Stimulated activated CD8-positive, alpha-beta memory T cell treated with anti-CD3 and anti-CD28 coated beads, Interleukin-4, amount 100 ng/mL, for 24 hours (primary cell): ENCODE results near the gene GRK7.
A peak's percentile ranks its signal among the peaks of the same experiment; 100 is the strongest.
"Not testable (repeated sequence)": the region's sequence is repeated elsewhere in the genome, so short reads cannot be mapped to it uniquely, and the experiment has no call there.

ENCODE experiments used
- DNase-seq: peaks from one replicate; pipeline ENCODE4 v3.0.0-alpha.2; 2020; ENCODE audit warnings: low read depth

GRK7 gene

DNA sequence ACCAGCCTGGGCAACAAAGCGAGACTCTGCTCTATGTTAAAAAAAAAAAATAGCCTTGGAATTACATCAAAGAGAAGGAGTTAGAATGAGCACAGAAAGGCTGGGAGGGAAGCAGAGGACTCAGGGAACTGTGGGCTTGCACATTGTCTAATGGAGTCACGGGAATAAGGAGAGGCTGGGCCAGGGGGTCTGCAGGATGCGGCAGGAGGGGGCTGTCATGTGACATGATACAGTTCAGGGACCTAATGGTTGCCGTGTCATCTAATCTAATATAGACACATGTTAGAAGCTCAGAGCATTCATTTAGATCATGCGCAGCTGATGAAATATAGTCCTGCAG is 32.5 kb downstream of the GRK7 start:
- DNase-seq = no peak

DNA sequence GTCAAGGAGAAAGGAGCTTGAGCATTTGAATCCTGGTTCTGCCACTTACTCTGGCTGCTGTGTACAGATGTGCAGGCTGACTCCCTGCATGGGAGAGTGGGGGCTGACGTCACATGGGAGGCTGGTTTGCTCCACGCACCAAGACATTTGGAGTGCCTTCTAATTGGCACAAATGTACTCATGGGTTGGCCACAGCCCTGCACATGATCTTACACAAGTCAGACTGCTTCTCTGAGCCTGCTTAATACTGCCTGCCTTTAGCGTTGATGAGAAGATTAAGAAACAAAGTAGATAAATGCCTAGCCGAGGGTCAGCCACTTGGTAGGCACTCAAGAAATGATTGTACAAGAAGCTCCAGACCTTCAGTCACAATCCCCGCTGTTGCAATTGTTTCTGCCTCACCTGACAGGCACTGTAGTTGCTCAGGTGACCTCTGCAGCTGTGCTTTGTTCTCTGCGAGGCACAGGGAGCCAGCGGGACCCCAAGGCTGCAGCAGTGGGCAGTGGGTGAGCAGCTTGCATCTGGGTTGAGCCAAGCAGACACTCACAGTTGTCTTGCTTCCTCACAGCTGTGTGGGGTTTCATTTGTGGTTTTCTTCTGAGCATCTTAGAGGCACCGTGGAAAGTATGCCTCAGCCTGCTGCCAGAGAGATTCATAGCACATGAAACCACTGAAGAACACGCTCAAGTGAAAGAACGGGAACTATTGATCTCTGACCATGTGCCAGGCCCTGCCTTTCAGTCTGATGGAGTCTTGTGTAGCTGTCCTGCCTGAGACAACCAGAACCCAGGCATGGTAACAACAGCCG is 33.1 kb downstream of the GRK7 start:
- peak; percentile 48 for DNase-seq

DNA sequence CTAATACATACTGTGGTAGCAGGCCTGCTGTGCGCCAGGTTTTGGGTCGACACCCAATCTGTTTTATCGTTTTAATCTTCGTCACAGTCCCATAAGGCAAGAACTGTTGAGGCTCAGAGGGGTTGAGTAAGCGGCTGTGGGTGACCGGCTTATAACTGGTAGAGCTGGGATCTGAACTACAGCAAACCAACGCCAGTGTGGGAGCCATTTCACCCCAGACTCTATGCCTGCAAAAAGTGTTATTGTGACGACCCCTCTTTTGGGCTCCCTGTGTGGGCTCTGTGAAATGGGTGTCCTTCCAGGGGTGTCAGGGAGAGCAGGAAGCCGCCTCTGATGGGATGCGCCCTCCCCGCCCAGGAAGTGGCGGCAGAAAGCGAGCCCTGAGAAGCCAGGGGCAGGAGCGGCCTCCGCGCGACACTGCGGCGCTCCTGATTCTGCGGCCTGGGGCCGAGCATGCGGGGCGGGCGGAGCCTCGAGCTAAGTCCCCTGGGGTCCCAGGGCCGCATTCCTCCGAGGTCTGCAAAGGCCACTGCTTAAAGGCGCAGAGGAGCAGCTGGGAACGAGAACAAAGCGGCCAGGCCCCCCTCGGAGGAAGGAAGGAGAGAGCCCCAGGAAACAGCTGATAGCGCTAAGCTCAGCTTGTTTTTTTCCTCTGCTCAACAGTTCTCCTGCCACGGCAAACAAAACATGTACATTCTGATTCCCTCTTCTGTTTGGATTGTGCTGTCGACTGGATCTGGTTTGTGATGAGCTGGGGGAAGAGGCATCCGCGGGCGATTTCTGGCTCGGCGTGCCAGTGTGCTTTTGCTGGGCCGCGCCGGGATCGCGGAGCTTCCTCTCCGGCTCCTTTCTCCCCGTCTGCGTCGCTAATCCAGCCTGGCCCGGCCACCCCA is 33.9 kb downstream of the GRK7 start:
- peak; percentile 21 for DNase-seq

- DNase-seq = no peak
Observed at GRCh38 chr3:141797819-141798447, 34.7 kb downstream of the GRK7 start.

DNA sequence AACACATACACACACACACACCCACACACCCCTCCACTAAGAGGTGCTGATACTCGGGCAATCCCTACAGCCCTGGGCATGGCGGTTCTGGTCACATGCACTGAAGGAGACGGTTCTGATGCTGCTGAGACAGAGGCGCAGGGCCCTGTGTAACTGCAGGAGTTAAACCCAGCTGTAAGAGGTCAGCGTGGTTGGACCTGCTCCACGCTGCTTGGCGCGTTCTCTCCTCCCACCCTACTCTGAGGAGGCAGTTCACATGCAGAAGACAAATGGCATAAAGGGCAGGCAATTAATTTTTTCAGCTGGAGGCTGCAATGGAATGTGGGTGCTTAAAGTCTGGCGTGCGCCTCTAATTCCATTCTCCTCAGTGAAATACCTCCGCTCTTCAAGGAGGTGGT is 35.2 kb downstream of the GRK7 start:
- DNase-seq = no peak

- no peak for DNase-seq
Observed at GRCh38 chr3:141802316-141803077, 39.3 kb downstream of the GRK7 start.

DNA sequence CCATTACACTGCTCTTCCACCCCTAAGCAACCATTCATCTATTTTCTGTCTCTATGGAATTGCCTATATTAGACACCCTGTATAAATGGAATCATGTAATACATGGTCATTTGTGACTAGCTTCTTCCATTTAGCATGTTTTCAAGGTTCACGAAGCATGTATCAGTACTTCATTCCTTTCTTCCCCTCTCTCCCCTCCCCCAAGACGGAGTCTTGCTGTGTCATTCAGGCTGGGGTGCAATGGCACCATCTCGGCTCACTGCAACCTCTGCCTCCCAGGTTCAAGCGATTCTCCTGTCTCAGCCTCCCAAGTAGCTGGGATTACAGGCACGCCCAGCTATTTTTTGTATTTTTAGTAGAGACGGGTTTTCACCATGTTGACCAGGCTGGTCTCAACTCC is 40.3 kb downstream of the GRK7 start:
- DNase-seq = not testable (repeated sequence)

GRCh38 chr3:141804447-141804777 is 41.2 kb downstream of the GRK7 start:
- no peak for DNase-seq

DNA sequence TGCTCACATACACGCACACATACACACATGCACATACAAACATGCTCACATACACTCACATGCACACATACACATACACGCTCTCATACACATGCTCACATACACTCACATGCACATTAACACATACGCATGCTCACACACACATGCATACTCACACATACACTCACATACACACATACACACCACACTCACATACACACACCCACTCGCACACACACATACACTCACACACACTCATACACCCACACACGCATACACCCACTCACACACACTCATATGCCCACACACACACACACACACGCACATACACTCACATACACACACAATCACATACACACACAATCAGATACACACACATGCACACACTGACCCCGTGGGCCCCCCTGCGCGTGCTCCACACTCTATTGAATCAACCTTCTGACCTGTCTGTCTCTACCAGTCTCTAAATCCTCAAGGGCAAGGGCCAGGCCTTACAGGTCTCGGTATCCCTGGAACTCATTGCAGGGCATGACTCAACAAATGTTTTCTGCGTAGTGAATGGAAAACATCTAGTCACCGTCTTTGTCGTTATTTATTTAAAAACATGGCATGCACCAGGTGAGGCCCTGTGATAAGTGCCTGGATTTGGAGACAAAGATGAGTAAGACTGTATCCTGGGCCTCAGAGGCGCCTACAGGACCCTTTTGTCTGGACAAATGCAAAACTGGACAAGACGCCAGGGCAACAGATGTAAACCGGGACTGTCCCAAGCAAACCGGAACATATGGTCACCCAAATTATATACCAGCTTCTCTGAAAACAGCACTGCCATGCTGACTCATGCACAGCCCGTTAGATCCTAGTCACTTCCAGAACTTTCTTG is 41.8 kb downstream of the GRK7 start:
- DNase-seq = no peak

DNA sequence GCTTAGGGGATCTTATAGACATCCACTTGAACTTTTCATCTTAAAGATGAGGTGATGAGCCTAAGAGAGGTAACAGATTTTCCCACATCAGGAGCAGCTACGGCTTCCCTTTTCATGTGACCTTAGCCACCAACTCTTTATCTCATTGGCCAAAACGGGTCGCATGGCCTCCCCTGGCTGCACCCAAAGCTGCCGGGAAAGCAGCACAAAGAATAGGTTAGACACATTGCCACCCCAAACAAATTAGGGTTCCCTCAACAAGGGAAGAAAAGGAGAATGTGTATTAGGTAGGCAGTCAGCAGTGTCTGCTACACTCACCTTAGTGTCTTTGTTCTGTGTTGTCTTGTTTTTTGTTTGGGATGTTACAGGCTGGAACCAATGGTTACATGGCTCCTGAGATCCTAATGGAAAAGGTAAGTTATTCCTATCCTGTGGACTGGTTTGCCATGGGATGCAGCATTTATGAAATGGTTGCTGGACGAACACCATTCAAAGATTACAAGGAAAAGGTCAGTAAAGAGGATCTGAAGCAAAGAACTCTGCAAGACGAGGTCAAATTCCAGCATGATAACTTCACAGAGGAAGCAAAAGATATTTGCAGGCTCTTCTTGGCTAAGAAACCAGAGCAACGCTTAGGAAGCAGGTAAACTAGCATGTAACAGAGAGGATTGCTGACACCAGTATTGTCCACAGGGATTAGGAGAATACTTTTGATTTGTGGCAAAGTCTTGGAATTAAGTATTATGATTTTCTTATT is 44.2 kb downstream of the GRK7 start:
- DNase-seq = no peak

DNA sequence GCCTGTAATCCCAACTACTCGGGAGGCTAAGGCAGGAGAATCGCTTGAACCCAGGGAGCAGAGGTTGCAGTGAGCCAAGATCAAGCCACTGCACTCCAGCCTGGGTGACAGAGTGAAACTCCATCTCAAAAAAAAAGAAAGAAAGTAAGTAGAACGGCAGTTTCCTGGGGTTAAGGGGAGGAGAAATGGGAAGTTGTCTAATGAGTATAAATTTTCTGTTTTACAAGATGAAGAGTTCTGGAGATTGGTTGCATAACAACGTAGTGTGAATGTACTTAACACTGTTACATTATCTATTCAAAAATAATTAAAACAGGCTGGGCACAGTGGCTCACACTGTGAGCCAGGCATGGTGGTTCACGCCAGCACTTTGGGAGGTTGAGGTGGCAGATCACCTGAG is 45.4 kb downstream of the GRK7 start:
- no peak for DNase-seq

- no peak for DNase-seq
Observed at GRCh38 chr3:141810161-141810560, 47.0 kb downstream of the GRK7 start.

DNA sequence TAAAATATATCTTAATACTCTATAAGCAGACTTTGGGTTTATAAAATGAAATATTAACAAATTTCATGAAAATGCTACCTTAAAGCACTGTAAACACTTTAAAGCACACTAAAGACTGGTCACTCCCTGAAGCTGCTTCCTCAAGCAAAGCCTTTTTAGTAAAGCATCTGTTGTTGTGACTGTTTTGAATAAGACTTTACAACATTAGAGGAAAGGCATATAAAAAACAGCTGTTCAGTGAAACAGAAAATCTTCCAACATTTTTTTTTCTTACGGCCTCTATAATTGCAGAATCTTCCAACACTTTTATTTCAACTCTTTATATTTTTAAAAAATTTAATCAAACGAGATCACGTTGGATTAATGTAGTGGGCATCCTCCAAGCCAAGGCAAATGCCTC is 48.1 kb downstream of the GRK7 start:
- no peak for DNase-seq

DNA sequence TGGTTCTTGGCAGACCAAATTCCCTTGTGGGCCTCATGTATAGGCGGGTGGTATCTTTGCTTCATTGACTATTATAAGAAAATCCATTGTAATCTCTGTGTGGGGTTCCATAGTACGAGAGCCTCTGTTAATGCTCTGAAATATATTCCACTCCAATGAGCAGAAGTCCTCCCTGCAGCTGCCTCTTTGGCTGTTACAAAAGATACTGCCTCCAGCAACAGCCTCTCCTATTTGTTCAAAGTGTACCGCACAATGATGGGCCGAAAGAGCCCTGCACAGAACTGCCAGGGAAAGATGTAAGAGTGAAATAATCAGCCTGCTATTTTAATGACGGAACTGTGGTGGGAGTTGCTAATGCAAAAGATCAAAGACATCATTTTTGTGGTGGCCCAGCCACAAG is 48.9 kb downstream of the GRK7 start:
- DNase-seq = no peak

GRCh38 chr3:141812586-141812985 is 49.4 kb downstream of the GRK7 start:
- no peak for DNase-seq
